ENCODE measurements around the gene PRKACB. TPM values are rescaled to one million over a fixed set of nuclear protein-coding genes. Genes with fewer than 3 reads are reported as not detected.
"Not testable (repeated sequence)": the region's sequence is repeated elsewhere in the genome, so short reads cannot be mapped to it uniquely, and the experiment has no call there.

The PRKACB gene
- polyA plus RNA-seq, 3 donors: 42.8 to 47.2 (median 46.9) TPM

- DNase-seq: no peak
Measured at GRCh38 chr1:84206375-84206774, 62.3 kb downstream of the PRKACB start.

- no peak for DNase-seq
Measured at GRCh38 chr1:84208935-84209334, 64.9 kb downstream of the PRKACB start.

GRCh38 chr1:84214115-84214956 lies 70.3 kb downstream of the PRKACB start:
- DNase-seq: no peak

GRCh38 chr1:84217239-84217638 lies 73.2 kb downstream of the PRKACB start:
- no peak for DNase-seq

GRCh38 chr1:84223751-84224432 lies 79.8 kb downstream of the PRKACB start:
- no peak for DNase-seq

GRCh38 chr1:84224905-84225304 lies 80.8 kb downstream of the PRKACB start:
- DNase-seq: no peak

- DNase-seq: no peak
Measured at GRCh38 chr1:84225646-84226045, 81.6 kb downstream of the PRKACB start.

- DNase-seq: not testable (repeated sequence)
Measured at GRCh38 chr1:84232676-84233075, 88.6 kb downstream of the PRKACB start.

GRCh38 chr1:84236256-84236655 lies 92.2 kb downstream of the PRKACB start:
- DNase-seq: no peak

- no peak for DNase-seq
Measured at GRCh38 chr1:84242641-84243040, 98.6 kb downstream of the PRKACB start.

- DNase-seq: no peak
Measured at GRCh38 chr1:84245563-84245962, 101.5 kb downstream of the PRKACB start.

- DNase-seq: no peak
Measured at GRCh38 chr1:84246213-84246612, 102.1 kb downstream of the PRKACB start.

- no peak for DNase-seq
Measured at GRCh38 chr1:84247425-84248220, 103.6 kb downstream of the PRKACB start.

GRCh38 chr1:84250668-84251067 lies 106.6 kb downstream of the PRKACB start:
- no peak for DNase-seq

- no peak for DNase-seq
Measured at GRCh38 chr1:84253036-84253435, 109.0 kb downstream of the PRKACB start.

GRCh38 chr1:84253891-84254290 lies 109.8 kb downstream of the PRKACB start:
- no peak for DNase-seq

GRCh38 chr1:84254703-84255238 lies 110.7 kb downstream of the PRKACB start:
- no peak for DNase-seq

- no peak for DNase-seq
Measured at GRCh38 chr1:84255582-84255981, 111.5 kb downstream of the PRKACB start.

- DNase-seq: no peak
Measured at GRCh38 chr1:84257617-84258016, 113.5 kb downstream of the PRKACB start.

- DNase-seq: no peak
Measured at GRCh38 chr1:84259376-84259775, 115.3 kb downstream of the PRKACB start.

GRCh38 chr1:84259989-84260388 lies 115.9 kb downstream of the PRKACB start:
- no peak for DNase-seq

- no peak for DNase-seq
Measured at GRCh38 chr1:84260852-84261518, 116.9 kb downstream of the PRKACB start.

Measured in renal pelvis (tissue), 4 donors.